HepG2 (cell line): ENCODE data around the gene ZBTB4.

ENCODE experiments used
- BHLHE40 ChIP-seq: IDR thresholded peaks from 2 replicates; pipeline ENCODE4 v1.6.1; 2011; ENCODE audit warnings: low read length, improper control_type of control experiment
- CHD2 ChIP-seq: IDR thresholded peaks from 2 replicates; pipeline ENCODE4 v1.6.1; 2011; ENCODE audit warnings: low read depth, low read length, improper control_type of control experiment
- EP300 ChIP-seq, 3 experiments: sonication (generic) in 1 of 3; formaldehyde crosslinking in 1 of 3; IDR thresholded peaks; 2 replicates each; pipeline versions ENCODE4 v1.5.1 to v1.6.1; 2011 to 2020; ENCODE audit warnings: low read depth in 2 of 3, low read length in 2 of 3, borderline replicate concordance in 1 of 3, improper control_type of control experiment in 1 of 3, mild to moderate bottlenecking in 1 of 3, missing genetic modification reagents in 1 of 3, moderate library complexity in 1 of 3
- EZH2 ChIP-seq: conservative IDR thresholded peaks from 2 replicates; pipeline ENCODE4 v1.6.1; 2012; ENCODE audit warnings: mild to moderate bottlenecking, low read depth, low read length, moderate library complexity
- FOXC1 ChIP-seq: sonication (generic); formaldehyde crosslinking; IDR thresholded peaks from 2 replicates; pipeline ENCODE4 v1.8.0; 2022; ENCODE audit warnings: mild to moderate bottlenecking, missing genetic modification reagents, borderline replicate concordance
- SIN3A ChIP-seq: IDR thresholded peaks from 2 replicates; pipeline ENCODE4 v1.6.1; 2011; ENCODE audit warnings: low read depth, mild to moderate bottlenecking, control low read depth, low read length, borderline replicate concordance
- TBP ChIP-seq: sonication (generic); formaldehyde crosslinking; IDR thresholded peaks from 2 replicates; pipeline ENCODE4 v1.5.0; 2020; ENCODE audit warnings: missing genetic modification reagents
- ZNF879 ChIP-seq: sonication (generic); formaldehyde crosslinking; IDR thresholded peaks from 2 replicates; pipeline ENCODE4 v1.8.1; 2023; ENCODE audit warnings: missing genetic modification reagents
- TF ChIP-seq, protein P1 (sequence below): sonication (generic); formaldehyde crosslinking; IDR thresholded peaks from 2 replicates; pipeline ENCODE4 v1.5.0; 2020; ENCODE audit warnings: mild to moderate bottlenecking, missing genetic modification reagents, moderate library complexity
- TF ChIP-seq, protein P2 (sequence below): sonication (generic); formaldehyde crosslinking; IDR thresholded peaks from 2 replicates; pipeline ENCODE4 v1.4.0; 2020; ENCODE audit warnings: missing genetic modification reagents
- TF ChIP-seq, protein P3 (sequence below): sonication (generic); formaldehyde crosslinking; IDR thresholded peaks from 2 replicates; pipeline ENCODE4 v1.4.0; 2020; ENCODE audit warnings: missing genetic modification reagents, borderline replicate concordance

DNA sequence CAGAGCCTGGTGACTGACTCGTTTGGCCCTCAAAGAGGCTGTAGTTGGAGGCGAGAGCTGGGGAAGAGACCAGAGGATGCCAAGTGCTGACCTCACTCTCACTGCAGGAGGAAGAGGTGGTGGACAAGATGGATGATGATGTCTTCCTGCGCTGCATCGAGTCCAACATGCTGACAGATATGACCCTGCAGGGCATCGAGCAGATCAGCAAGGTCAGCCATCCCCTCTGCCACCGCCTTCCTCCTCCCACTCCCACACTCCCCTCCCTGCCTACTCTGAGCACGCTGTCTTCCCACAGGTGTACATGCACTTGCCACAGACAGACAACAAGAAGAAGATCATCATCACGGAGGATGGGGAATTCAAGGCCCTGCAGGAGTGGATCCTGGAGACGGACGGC is 31.7 kb upstream of the ZBTB4 start:
- TF ChIP-seq FOXC1 (CRISPR knock-in tag) (no peak), SIN3A (no peak), TBP (CRISPR knock-in tag) (no peak), EP300 (IDR thresholded peaks at IDR 0.05; ENCODE audit: low read depth in 2 of 2, low read length in 2 of 2) (no peak), EP300 (CRISPR knock-in tag; IDR thresholded peaks at IDR 0.05; ENCODE audit: borderline replicate concordance) (no peak), CHD2 (no peak), BHLHE40 (no peak), EZH2 (no peak), ZNF879 (CRISPR knock-in tag) (no peak)
- TF ChIP-seq, protein P1, sequence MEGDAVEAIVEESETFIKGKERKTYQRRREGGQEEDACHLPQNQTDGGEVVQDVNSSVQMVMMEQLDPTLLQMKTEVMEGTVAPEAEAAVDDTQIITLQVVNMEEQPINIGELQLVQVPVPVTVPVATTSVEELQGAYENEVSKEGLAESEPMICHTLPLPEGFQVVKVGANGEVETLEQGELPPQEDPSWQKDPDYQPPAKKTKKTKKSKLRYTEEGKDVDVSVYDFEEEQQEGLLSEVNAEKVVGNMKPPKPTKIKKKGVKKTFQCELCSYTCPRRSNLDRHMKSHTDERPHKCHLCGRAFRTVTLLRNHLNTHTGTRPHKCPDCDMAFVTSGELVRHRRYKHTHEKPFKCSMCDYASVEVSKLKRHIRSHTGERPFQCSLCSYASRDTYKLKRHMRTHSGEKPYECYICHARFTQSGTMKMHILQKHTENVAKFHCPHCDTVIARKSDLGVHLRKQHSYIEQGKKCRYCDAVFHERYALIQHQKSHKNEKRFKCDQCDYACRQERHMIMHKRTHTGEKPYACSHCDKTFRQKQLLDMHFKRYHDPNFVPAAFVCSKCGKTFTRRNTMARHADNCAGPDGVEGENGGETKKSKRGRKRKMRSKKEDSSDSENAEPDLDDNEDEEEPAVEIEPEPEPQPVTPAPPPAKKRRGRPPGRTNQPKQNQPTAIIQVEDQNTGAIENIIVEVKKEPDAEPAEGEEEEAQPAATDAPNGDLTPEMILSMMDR (CRISPR knock-in tag) = no peak
- TF ChIP-seq, protein P2, sequence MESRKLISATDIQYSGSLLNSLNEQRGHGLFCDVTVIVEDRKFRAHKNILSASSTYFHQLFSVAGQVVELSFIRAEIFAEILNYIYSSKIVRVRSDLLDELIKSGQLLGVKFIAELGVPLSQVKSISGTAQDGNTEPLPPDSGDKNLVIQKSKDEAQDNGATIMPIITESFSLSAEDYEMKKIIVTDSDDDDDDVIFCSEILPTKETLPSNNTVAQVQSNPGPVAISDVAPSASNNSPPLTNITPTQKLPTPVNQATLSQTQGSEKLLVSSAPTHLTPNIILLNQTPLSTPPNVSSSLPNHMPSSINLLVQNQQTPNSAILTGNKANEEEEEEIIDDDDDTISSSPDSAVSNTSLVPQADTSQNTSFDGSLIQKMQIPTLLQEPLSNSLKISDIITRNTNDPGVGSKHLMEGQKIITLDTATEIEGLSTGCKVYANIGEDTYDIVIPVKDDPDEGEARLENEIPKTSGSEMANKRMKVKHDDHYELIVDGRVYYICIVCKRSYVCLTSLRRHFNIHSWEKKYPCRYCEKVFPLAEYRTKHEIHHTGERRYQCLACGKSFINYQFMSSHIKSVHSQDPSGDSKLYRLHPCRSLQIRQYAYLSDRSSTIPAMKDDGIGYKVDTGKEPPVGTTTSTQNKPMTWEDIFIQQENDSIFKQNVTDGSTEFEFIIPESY (CRISPR knock-in tag) = no peak
- TF ChIP-seq, protein P3, sequence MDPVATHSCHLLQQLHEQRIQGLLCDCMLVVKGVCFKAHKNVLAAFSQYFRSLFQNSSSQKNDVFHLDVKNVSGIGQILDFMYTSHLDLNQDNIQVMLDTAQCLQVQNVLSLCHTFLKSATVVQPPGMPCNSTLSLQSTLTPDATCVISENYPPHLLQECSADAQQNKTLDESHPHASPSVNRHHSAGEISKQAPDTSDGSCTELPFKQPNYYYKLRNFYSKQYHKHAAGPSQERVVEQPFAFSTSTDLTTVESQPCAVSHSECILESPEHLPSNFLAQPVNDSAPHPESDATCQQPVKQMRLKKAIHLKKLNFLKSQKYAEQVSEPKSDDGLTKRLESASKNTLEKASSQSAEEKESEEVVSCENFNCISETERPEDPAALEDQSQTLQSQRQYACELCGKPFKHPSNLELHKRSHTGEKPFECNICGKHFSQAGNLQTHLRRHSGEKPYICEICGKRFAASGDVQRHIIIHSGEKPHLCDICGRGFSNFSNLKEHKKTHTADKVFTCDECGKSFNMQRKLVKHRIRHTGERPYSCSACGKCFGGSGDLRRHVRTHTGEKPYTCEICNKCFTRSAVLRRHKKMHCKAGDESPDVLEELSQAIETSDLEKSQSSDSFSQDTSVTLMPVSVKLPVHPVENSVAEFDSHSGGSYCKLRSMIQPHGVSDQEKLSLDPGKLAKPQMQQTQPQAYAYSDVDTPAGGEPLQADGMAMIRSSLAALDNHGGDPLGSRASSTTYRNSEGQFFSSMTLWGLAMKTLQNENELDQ (CRISPR knock-in tag) = no peak
